CD14-positive monocyte (primary cell): ENCODE measurements around the gene ULK4. TPM values are rescaled to one million over a fixed set of nuclear protein-coding genes. Genes with fewer than 3 reads are reported as not detected.

Experiments used
- DNase-seq, 3 donors: peaks; one replicate each; pipeline ENCODE4 v3.0.0-alpha.2; 2011 to 2022
- H2AFZ ChIP-seq: 2 replicates; pipeline ENCODE4 v1.6.0; 2012; ENCODE audit warnings: mild to moderate bottlenecking, low read depth, low read length, inconsistent platforms; ENCODE audit not compliant: insufficient read depth, poor library complexity, severe bottlenecking
- H3K27ac ChIP-seq, 2 donors: 1 replicate in 1 of 2; 2 replicates in 1 of 2; pipeline ENCODE4 v1.5.1; 2012 to 2013; ENCODE audit warnings: low read length in 2 of 2, control low read depth in 1 of 2, inconsistent platforms in 1 of 2, low read depth in 1 of 2, mild to moderate bottlenecking in 1 of 2
- H3K27me3 ChIP-seq, 2 donors: one replicate each; pipeline versions ENCODE4 v1.6.0 to v1.6.1; 2011 to 2013; ENCODE audit warnings: low read length in 2 of 2; ENCODE audit not compliant: control insufficient read depth in 2 of 2, insufficient read depth in 2 of 2
- H3K36me3 ChIP-seq, 2 donors: replicated peaks in 1 of 2; 1 replicate in 1 of 2; 2 replicates in 1 of 2; pipeline versions ENCODE4 v1.5.1 to v1.6.1; 2012 to 2013; ENCODE audit warnings: low read length in 2 of 2, control low read depth in 1 of 2, inconsistent platforms in 1 of 2, mild to moderate bottlenecking in 1 of 2; ENCODE audit not compliant: insufficient read depth in 2 of 2, control insufficient read depth in 1 of 2
- H3K4me1 ChIP-seq, 2 donors: 1 replicate in 1 of 2; 2 replicates in 1 of 2; pipeline versions ENCODE4 v1.5.1 to v1.6.1; 2012 to 2013; ENCODE audit warnings: low read length in 2 of 2, control low read depth in 1 of 2, inconsistent platforms in 1 of 2, mild to moderate bottlenecking in 1 of 2, moderate library complexity in 1 of 2; ENCODE audit not compliant: insufficient read depth in 2 of 2, control insufficient read depth in 1 of 2
- H3K4me2 ChIP-seq: replicated peaks from 2 replicates; pipeline ENCODE3; 2012; ENCODE audit warnings: low read length, moderate library complexity, mild to moderate bottlenecking; ENCODE audit not compliant: poor library complexity, severe bottlenecking; ENCODE audit errors: extremely low read depth
- H3K4me3 ChIP-seq, 3 experiments: fragments of 200-600 bp in 1 of 3; sonication (generic) in 1 of 3; replicated peaks in 1 of 3; 1 replicate in 2 of 3; 2 replicates in 1 of 3; pipeline ENCODE4 v1.5.1; 2011 to 2013; ENCODE audit warnings: low read length in 3 of 3, mild to moderate bottlenecking in 3 of 3, control low read depth in 2 of 3, low read depth in 2 of 3, inconsistent platforms in 1 of 3, moderate library complexity in 1 of 3
- H3K79me2 ChIP-seq: 2 replicates; pipeline ENCODE4 v1.6.0; 2012; ENCODE audit warnings: mild to moderate bottlenecking, control low read depth, inconsistent platforms, low read length, moderate library complexity; ENCODE audit not compliant: insufficient read depth
- H3K9ac ChIP-seq: 2 replicates; pipeline ENCODE4 v1.6.0; 2017; ENCODE audit warnings: low read length, mild to moderate bottlenecking; ENCODE audit not compliant: insufficient read depth, poor library complexity, severe bottlenecking
- H3K9me3 ChIP-seq, 2 donors: replicated peaks in 1 of 2; 1 replicate in 1 of 2; 2 replicates in 1 of 2; pipeline versions ENCODE4 v1.5.1 to v1.6.1; 2012 to 2013; ENCODE audit warnings: low read length in 2 of 2, control low read depth in 1 of 2; ENCODE audit not compliant: control insufficient read depth in 1 of 2, insufficient read depth in 1 of 2
- H4K20me1 ChIP-seq: 2 replicates; pipeline ENCODE4 v1.6.0; 2012; ENCODE audit warnings: mild to moderate bottlenecking, low read length, control low read depth, moderate library complexity; ENCODE audit not compliant: insufficient read depth
- H3K27ac Mint-ChIP-seq, 7 donors: one replicate each; pipeline ENCODE4 v1.8.0; 2020; ENCODE audit warnings: mild to moderate bottlenecking in 7 of 7, mixed read lengths in 7 of 7, moderate library complexity in 6 of 7, inconsistent platforms in 2 of 7
- H3K27me3 Mint-ChIP-seq, 3 donors: one replicate each; pipeline ENCODE4 v1.8.0; 2021 to 2022; ENCODE audit warnings: low read depth in 3 of 3, mild to moderate bottlenecking in 3 of 3, mixed read lengths in 3 of 3, moderate library complexity in 3 of 3, inconsistent platforms in 1 of 3
- H3K36me3 Mint-ChIP-seq, 2 donors: one replicate each; pipeline ENCODE4 v1.8.0; 2020; ENCODE audit warnings: mixed read lengths in 2 of 2, inconsistent platforms in 1 of 2, mild to moderate bottlenecking in 1 of 2
- H3K4me1 Mint-ChIP-seq: one replicate; pipeline ENCODE4 v1.8.0; 2020; ENCODE audit warnings: mild to moderate bottlenecking, mixed read lengths
- H3K4me3 Mint-ChIP-seq, 2 donors: one replicate each; pipeline ENCODE4 v1.8.0; 2020; ENCODE audit warnings: mild to moderate bottlenecking in 2 of 2, mixed read lengths in 2 of 2, moderate library complexity in 1 of 2
- H3K9me3 Mint-ChIP-seq, 7 donors: one replicate each; pipeline ENCODE4 v1.8.0; 2020 to 2022; ENCODE audit warnings: mixed read lengths in 7 of 7, mild to moderate bottlenecking in 6 of 7, moderate library complexity in 6 of 7, inconsistent platforms in 2 of 7
- CTCF ChIP-seq: fragments of 200-600 bp; IDR thresholded peaks from one replicate; pipeline ENCODE4 v1.8.0; 2022; ENCODE audit warnings: antibody characterized with exemption, mild to moderate bottlenecking
- WGBS: methylation state at CpG from one replicate; pipeline ENCODE4 v1.1.5; 2013; ENCODE audit warnings: missing lambda C conversion rate; ENCODE audit not compliant: insufficient coverage; 5-methylcytosine and 5-hydroxymethylcytosine counted together
- intact Hi-C, 2 donors: fragments of 100-400 bp; cut with micrococcal nuclease; formaldehyde crosslinking; loops; one replicate each; pipeline versions ENCODE4 v1.15.0 to v1.15.1; 2023
- polyA plus RNA-seq, 3 donors: library from polyadenylated mRNA; depleted of rRNA in 1 of 3; unstranded in 2 of 3; stranded (reverse) in 1 of 3; fragments of 300-500 nt in 2 of 3; fragments of >200 nt in 1 of 3; fragmentation: Illumina TruSeq in 2 of 3; gene quantifications; 1 replicate in 2 of 3; 2 replicates in 1 of 3; pipeline ENCODE4 v1.2.3, GENCODE V29; 2012 to 2021

Gene ULK4
- polyA plus RNA-seq, 3 donors: 6.7 to 14.0 (median 11.8) TPM

DNA sequence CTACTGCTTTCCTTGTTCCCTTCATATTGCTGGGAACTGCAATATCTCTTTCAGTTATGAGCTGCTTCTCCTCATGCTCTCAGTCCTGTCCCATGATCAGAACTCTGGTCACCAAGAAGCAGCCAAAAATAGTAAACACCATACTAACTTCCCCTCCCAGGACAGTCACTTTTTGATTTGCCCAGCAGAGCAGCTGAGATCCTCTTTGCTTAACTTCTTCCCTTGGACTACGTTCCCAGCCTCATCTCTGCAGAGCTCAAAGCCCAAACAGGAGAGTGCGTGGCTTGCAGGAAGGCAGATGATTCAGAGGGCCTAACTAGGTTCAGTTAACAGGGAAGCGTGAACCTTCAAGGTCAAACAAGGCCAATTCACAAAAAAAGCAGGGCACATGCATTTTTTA is 609.4 kb downstream of the ULK4 start:
- Mint-ChIP-seq H3K36me3 (no peaks in the 10 kb centered on the region), H3K9me3 (no peaks in the 10 kb centered on the region), H3K27me3 (peaks cover 0 to 2% (median 0%) of the 10 kb centered on the region in 3 donors), H3K4me1 (peaks cover 8% of the 10 kb centered on the region), H3K4me3 (peak overlapping the region in 1 of 2 donors; percentile 41), H3K27ac (peak overlapping the region in 4 of 7 donors; percentile 43 to 74 (median 57))
- peak in 1 of 3 donors; percentile 13 for DNase-seq
- no peaks in the 10 kb centered on the region for H3K27me3 ChIP-seq
- no peaks in the 10 kb centered on the region for H3K4me1 ChIP-seq
- H3K4me2 ChIP-seq: no peak overlapping the region
- H3K79me2 ChIP-seq: no peaks in the 10 kb centered on the region
- H3K9ac ChIP-seq: no peak overlapping the region
- no peak overlapping the region for H2AFZ ChIP-seq
- H3K9me3 ChIP-seq: no peaks in the 10 kb centered on the region
- intact Hi-C loops: no loop called here
- no peak overlapping the region for H3K4me3 ChIP-seq
- 31% methylated on average over 2 of the region's 3 CpGs for WGBS
- H3K36me3 ChIP-seq: no peaks in the 10 kb centered on the region
- H4K20me1 ChIP-seq: no peaks in the 10 kb centered on the region
- TF ChIP-seq CTCF: no peak
- no peak overlapping the region for H3K27ac ChIP-seq

- H3K27me3 ChIP-seq: no peaks in the 10 kb centered on the region
- H3K27ac ChIP-seq: no peak overlapping the region
- H3K9ac ChIP-seq: no peak overlapping the region
- Mint-ChIP-seq H3K36me3 (no peaks in the 10 kb centered on the region), H3K4me1 (peaks cover 8% of the 10 kb centered on the region), H3K9me3 (peaks cover 0 to 3% (median 0%) of the 10 kb centered on the region in 7 donors), H3K27ac (no peak overlapping the region), H3K4me3 (no peak overlapping the region), H3K27me3 (peaks cover 0 to 3% (median 0%) of the 10 kb centered on the region in 3 donors)
- no peaks in the 10 kb centered on the region for H3K79me2 ChIP-seq
- no peak overlapping the region for H3K4me3 ChIP-seq
- H3K4me1 ChIP-seq: no peaks in the 10 kb centered on the region
- no peaks in the 10 kb centered on the region for H3K36me3 ChIP-seq
- no peak for DNase-seq
- no peaks in the 10 kb centered on the region for H3K9me3 ChIP-seq
- no peaks in the 10 kb centered on the region for H4K20me1 ChIP-seq
- TF ChIP-seq CTCF: no peak
- H3K4me2 ChIP-seq: no peak overlapping the region
- intact Hi-C loops: no loop called here
- no CpG with 5 or more reads among the region's 2 CpGs for WGBS
- no peak overlapping the region for H2AFZ ChIP-seq
Measured at GRCh38 chr3:41350441-41350840, 611.5 kb downstream of the ULK4 start.
